Heart left ventricle (tissue), 13 donors: Measurements from ENCODE around the gene SMIM1.

Source experiments
- CTCF ChIP-seq, 12 donors: fragments of 200-600 bp; sonication (generic) in 4 of 12; IDR thresholded peaks; one replicate each; pipeline versions ENCODE4 v1.5.0 to v1.8.0; 2018 to 2022; ENCODE audit warnings: antibody characterized with exemption in 12 of 12, mild to moderate bottlenecking in 5 of 12
- POLR2A ChIP-seq, 2 donors: fragments of 450-650 bp; IDR thresholded peaks; one replicate each; pipeline ENCODE4 v1.6.1; 2017; ENCODE audit warnings: antibody characterized with exemption in 2 of 2, mild to moderate bottlenecking in 2 of 2, moderate library complexity in 2 of 2
- donor health status: ischemic (EF 13 %, LVEDD 7.1; RV severe dilation, severe dysfunction).
- donor health status: DM: no; HTN: yes; CAD: no.
- donor health status: DM: no; HTN: no; CAD: no.
- donor health status: ischemic (EF 25% LVEDD 6.9; RV normal size, moderate dysfunction).
- donor health status: ischemic (EF 25% LVEDD 5.7; RV mildly dilated, moderate dysfunction).
- donor health status: ischemic (EF 35%, LVEDD 5.7; RV mildly dilated, moderate dysfunction).
- donor health status: nonischemic (EF 11% LVEDD 7.7; RV severe dilation, severe dysfunction).
- donor health status: DM: yes; HTN: yes; CAD: no.
- donor health status: PGD.
- donor health status: ischemic (EF 29% LVEDD 5.4; RV normal size, mild dysfunction).
- donor health status: nonischemic (EF 23%, LVEDD 6.1; RV moderate dilation, normal function).

- TF ChIP-seq POLR2A (IDR thresholded peaks at IDR 0.05) (no peak), CTCF (IDR thresholded peaks at IDR 0.05) (no peak)
Observed at GRCh38 chr1:3820316-3820715, 47.8 kb downstream of the SMIM1 start.
